Body of pancreas (tissue), 4 donors: ENCODE data around the gene EYA2.

Source experiments
- POLR2A ChIP-seq, 3 donors: fragments of 450-650 bp; IDR thresholded peaks; one replicate each; pipeline ENCODE4 v1.6.1; 2016; ENCODE audit warnings: antibody characterized with exemption in 3 of 3, mild to moderate bottlenecking in 2 of 3
- TF ChIP-seq, protein P1 (sequence below), 7 experiments: fragments of 450-650 bp in 4 of 7; fragments of 200-600 bp in 3 of 7; sonication (generic) in 3 of 7; IDR thresholded peaks; one replicate each; pipeline ENCODE4 v1.5.1; 2016 to 2019; ENCODE audit warnings: antibody characterized with exemption in 7 of 7

DNA sequence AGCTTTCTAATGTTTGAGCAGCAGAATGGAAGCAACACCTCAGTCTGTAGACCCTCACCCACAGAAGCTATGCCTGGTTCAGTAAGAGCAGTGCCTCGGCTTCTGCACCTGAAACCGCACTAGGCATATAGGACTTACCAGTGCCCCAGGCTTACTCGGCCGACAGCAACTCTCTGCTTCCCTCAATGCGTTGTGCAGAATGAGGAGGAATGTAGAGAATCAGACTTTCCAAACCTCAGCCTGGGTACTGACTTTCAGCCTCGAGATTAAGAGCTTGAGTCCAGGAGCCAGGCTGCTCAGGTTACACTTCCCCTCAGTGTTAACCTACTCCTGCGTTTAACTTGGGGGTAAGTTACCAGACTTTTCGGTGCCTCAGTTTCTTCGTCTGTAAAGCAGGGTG is 8.6 kb downstream of the EYA2 start:
- TF ChIP-seq, protein P1, sequence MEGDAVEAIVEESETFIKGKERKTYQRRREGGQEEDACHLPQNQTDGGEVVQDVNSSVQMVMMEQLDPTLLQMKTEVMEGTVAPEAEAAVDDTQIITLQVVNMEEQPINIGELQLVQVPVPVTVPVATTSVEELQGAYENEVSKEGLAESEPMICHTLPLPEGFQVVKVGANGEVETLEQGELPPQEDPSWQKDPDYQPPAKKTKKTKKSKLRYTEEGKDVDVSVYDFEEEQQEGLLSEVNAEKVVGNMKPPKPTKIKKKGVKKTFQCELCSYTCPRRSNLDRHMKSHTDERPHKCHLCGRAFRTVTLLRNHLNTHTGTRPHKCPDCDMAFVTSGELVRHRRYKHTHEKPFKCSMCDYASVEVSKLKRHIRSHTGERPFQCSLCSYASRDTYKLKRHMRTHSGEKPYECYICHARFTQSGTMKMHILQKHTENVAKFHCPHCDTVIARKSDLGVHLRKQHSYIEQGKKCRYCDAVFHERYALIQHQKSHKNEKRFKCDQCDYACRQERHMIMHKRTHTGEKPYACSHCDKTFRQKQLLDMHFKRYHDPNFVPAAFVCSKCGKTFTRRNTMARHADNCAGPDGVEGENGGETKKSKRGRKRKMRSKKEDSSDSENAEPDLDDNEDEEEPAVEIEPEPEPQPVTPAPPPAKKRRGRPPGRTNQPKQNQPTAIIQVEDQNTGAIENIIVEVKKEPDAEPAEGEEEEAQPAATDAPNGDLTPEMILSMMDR (IDR thresholded peaks at IDR 0.05), result no peak
- TF ChIP-seq POLR2A (IDR thresholded peaks at IDR 0.05), result no peak
